Epithelial cell of proximal tubule (primary cell): Measurements from ENCODE around the gene MAGI1. TPM values are rescaled to one million over a fixed set of nuclear protein-coding genes. Genes with fewer than 3 reads are reported as not detected.

ENCODE experiments used
- DNase-seq: peaks from one replicate; pipeline ENCODE4 v3.0.0-alpha.2; 2011; ENCODE audit warnings: low read depth
- H3K4me3 ChIP-seq: 2 replicates; pipeline ENCODE4 v1.5.1; 2011; ENCODE audit warnings: low read depth, mild to moderate bottlenecking, low read length
- CTCF ChIP-seq: conservative IDR thresholded peaks from 2 replicates; pipeline ENCODE4 v1.5.1; 2012; ENCODE audit warnings: low read depth, mild to moderate bottlenecking, low read length
- total RNA-seq: library from RNA; depleted of rRNA; stranded (reverse); fragments of >200 nt; gene quantifications from 2 replicates; pipeline ENCODE4 v1.2.3, GENCODE V29; 2015

MAGI1 gene
- total RNA-seq, 1 donor from 2014 or later: 9.6 TPM

DNA sequence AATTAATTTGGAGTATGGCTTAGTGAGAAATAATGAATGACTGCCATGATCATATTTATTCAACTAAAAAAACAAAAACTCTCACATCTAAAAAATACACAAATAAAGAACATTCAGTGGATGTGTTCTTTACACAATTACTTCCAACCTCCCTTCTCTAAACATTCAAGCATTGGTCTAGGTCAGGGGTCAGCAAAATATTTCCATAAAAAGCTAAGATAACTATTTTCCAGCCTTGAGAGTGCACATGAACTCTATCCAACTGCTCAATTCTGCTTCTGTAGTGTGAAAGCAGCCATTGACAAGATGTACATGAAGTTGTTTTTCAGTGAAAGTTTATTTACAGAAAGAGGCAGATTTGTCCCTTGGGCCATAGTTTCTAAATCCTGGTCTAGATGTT lies 406.3 kb downstream of the MAGI1 start:
- no peak for TF ChIP-seq CTCF
- H3K4me3 ChIP-seq: no peak overlapping the region
- no peak for DNase-seq

DNA sequence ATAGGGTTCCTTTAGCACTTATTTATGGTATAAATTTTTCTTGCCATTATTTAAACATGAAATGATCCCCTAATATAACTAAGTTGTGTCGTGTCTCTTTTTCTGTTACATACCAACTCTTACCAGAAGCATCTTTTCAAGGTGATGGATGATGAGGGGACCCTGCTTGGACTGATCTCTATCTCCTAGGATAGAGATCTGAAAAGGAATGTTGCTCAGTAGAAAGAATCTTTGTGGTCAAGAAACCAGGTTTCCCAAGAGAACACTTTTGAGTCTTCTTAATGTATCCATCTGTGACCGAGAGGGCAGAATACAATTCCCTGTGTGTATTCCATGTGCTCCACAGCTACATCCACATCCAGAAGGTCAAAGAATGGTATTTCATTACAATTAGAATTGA lies 409.7 kb downstream of the MAGI1 start:
- H3K4me3 ChIP-seq: no peak overlapping the region
- TF ChIP-seq CTCF: no peak
- no peak for DNase-seq

GRCh38 chr3:65627062-65627461 lies 411.7 kb downstream of the MAGI1 start:
- H3K4me3 ChIP-seq: no peak overlapping the region
- no peak for DNase-seq
- no peak for TF ChIP-seq CTCF

DNA sequence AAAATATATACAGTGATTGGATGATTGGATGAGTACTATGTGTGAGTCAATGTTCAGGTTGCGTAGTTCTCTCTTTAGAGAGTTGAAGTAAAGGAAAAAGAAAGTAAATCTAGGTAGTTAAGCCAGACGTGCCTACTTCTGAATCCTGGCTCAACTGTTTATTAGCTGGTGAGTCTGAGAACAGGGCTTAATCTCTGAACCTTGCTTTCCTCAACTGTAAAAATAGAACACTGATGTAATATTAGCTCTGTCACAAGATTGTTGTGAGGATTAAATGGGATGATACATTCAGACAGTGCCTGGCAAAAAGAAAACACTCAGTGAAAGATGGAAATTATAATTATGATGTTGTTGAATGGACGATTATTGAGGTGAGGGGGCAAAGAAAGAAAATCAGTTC lies 413.4 kb downstream of the MAGI1 start:
- no peak for DNase-seq
- H3K4me3 ChIP-seq: no peak overlapping the region
- TF ChIP-seq CTCF: no peak

DNA sequence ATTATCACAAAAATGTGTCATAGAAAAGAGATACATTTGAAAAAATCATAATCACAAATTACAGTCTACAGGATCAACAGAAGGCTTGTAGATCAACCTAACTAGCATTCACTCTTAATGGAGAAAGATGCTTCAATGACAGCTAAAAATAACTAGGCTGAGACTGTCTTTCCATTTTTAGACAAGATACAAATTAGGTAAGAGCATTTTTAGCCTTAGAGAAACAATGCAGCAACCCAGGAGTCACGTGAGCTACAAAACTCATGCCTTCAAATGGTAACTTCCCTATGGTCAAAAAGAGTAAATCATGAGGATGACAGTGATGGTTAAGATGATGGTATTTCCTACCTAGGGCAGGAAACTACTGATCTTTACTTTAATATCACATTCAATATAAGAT lies 415.4 kb downstream of the MAGI1 start:
- no peak for TF ChIP-seq CTCF
- no peak overlapping the region for H3K4me3 ChIP-seq
- no peak for DNase-seq

- H3K4me3 ChIP-seq: no peak overlapping the region
- DNase-seq: no peak
- TF ChIP-seq CTCF: no peak
Observed at GRCh38 chr3:65619888-65620287, 418.8 kb downstream of the MAGI1 start.

DNA sequence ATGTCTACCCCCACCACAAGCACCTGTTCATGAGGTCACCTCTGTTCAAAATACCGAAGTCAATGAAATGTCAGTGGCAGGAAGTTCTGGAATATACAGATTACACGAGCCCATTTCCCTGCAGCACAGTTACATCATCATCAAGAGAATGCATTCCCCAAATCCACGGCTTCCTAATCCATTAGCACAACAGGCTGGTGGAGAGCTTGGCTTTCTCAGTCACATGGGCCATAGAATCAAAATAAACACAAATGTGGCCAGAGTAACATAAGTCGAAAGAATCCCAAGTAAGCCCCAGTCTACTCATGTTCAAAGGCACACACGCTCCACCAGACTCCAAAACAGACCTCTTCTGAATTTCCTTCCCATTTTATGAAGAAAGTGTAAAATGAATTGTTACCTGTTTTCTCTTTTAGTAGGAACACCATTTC lies 419.3 kb downstream of the MAGI1 start:
- TF ChIP-seq CTCF: no peak
- no peak for DNase-seq
- no peak overlapping the region for H3K4me3 ChIP-seq
